Thyroid gland (tissue), 4 donors: ENCODE results near the gene C1orf122.

ENCODE experiments used
- POLR2A ChIP-seq, 2 donors: fragments of 450-650 bp; IDR thresholded peaks; one replicate each; pipeline ENCODE4 v1.6.1; 2017; ENCODE audit warnings: antibody characterized with exemption in 2 of 2, mild to moderate bottlenecking in 2 of 2, moderate library complexity in 1 of 2
- TF ChIP-seq, protein P1 (sequence below), 6 experiments: fragments of 200-600 bp in 3 of 6; fragments of 450-650 bp in 3 of 6; sonication (generic) in 3 of 6; IDR thresholded peaks; one replicate each; pipeline ENCODE4 v1.5.1; 2016 to 2019; ENCODE audit warnings: antibody characterized with exemption in 6 of 6, mild to moderate bottlenecking in 2 of 6, inconsistent platforms in 1 of 6, moderate library complexity in 1 of 6

- TF ChIP-seq, protein P1, sequence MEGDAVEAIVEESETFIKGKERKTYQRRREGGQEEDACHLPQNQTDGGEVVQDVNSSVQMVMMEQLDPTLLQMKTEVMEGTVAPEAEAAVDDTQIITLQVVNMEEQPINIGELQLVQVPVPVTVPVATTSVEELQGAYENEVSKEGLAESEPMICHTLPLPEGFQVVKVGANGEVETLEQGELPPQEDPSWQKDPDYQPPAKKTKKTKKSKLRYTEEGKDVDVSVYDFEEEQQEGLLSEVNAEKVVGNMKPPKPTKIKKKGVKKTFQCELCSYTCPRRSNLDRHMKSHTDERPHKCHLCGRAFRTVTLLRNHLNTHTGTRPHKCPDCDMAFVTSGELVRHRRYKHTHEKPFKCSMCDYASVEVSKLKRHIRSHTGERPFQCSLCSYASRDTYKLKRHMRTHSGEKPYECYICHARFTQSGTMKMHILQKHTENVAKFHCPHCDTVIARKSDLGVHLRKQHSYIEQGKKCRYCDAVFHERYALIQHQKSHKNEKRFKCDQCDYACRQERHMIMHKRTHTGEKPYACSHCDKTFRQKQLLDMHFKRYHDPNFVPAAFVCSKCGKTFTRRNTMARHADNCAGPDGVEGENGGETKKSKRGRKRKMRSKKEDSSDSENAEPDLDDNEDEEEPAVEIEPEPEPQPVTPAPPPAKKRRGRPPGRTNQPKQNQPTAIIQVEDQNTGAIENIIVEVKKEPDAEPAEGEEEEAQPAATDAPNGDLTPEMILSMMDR (IDR thresholded peaks at IDR 0.05), result no peak
- no peak for TF ChIP-seq POLR2A (IDR thresholded peaks at IDR 0.05)
Measured at GRCh38 chr1:37813529-37814145, 6.0 kb downstream of the C1orf122 start.
